Upper lobe of left lung (tissue), 6 donors: Measurements from ENCODE around the gene ITGA11. TPM values are rescaled to one million over a fixed set of nuclear protein-coding genes. Genes with fewer than 3 reads are reported as not detected.
A peak's percentile ranks its signal among the peaks of the same experiment; 100 is the strongest.

Source experiments
- ATAC-seq, 2 donors: fragments of 200-7000 bp; cut with Tn5 transposase; one replicate each; pipeline ENCODE4 v1.9.1; 2022; ENCODE audit warnings: mild to moderate bottlenecking in 2 of 2, moderate library complexity in 2 of 2; ENCODE audit not compliant: low FRiP score in 2 of 2
- DNase-seq, 2 donors: peaks; one replicate each; pipeline ENCODE4 v3.0.0-alpha.2; 2019 to 2020
- H3K27ac ChIP-seq, 4 donors: fragments of 200-600 bp; sonication (generic); one replicate each; pipeline ENCODE4 v1.5.1; 2016 to 2019
- H3K27me3 ChIP-seq, 4 donors: fragments of 200-600 bp; sonication (generic); one replicate each; pipeline ENCODE4 v1.5.1; 2017 to 2019
- H3K36me3 ChIP-seq, 4 donors: fragments of 200-600 bp; sonication (generic); one replicate each; pipeline ENCODE4 v1.5.1; 2016 to 2019
- H3K4me1 ChIP-seq, 4 donors: fragments of 200-600 bp; sonication (generic); one replicate each; pipeline ENCODE4 v1.5.1; 2018 to 2019
- H3K4me3 ChIP-seq, 4 donors: fragments of 200-600 bp; sonication (generic); one replicate each; pipeline ENCODE4 v1.5.1; 2017 to 2019; ENCODE audit warnings: mild to moderate bottlenecking in 2 of 4, moderate library complexity in 1 of 4
- H3K9me3 ChIP-seq, 4 donors: fragments of 200-600 bp; sonication (generic); one replicate each; pipeline ENCODE4 v1.5.1; 2018 to 2019
- EP300 ChIP-seq, 4 donors: sonication (generic); formaldehyde crosslinking; IDR thresholded peaks; one replicate each; pipeline ENCODE4 v1.5.1; 2017; ENCODE audit warnings: antibody characterized with exemption in 4 of 4, control low read depth in 2 of 4
- POLR2A ChIP-seq, 4 donors: fragments of 450-650 bp; IDR thresholded peaks; one replicate each; pipeline ENCODE4 v1.5.1; 2016 to 2017; ENCODE audit warnings: antibody characterized with exemption in 4 of 4, mild to moderate bottlenecking in 2 of 4
- POLR2AphosphoS5 ChIP-seq, 2 donors: sonication (generic); formaldehyde crosslinking; IDR thresholded peaks; one replicate each; pipeline ENCODE4 v1.5.1; 2017; ENCODE audit warnings: antibody characterized with exemption in 2 of 2
- WGBS, 2 donors: methylation state at CpG; one replicate each; pipeline ENCODE4 v1.1.5; 2017 to 2018; 5-methylcytosine and 5-hydroxymethylcytosine counted together
- total RNA-seq, 6 donors: library from RNA; depleted of rRNA in 4 of 6; stranded (reverse); fragments of >200 nt in 4 of 6; gene quantifications; one replicate each; pipeline versions ENCODE4 v1.1.0 to v1.2.1, GENCODE V29; 2016 to 2021
- TF ChIP-seq, protein P1 (sequence below), 6 experiments: fragments of 450-650 bp in 4 of 6; fragments of 200-600 bp in 2 of 6; sonication (generic) in 2 of 6; IDR thresholded peaks; one replicate each; pipeline ENCODE4 v1.5.1; 2016 to 2019; ENCODE audit warnings: antibody characterized with exemption in 6 of 6
- donor health status: DM: no; HTN: no; CAD: no; lungs with moderate emphysema.
- donor health status: DM: no; HTN: yes; CAD: no; lungs with severe emphysema.

ITGA11 gene
- total RNA-seq, 6 donors from 2014 or later: 0.49 to 6.9 (median 1.4) TPM

- no peak for TF ChIP-seq POLR2A (IDR thresholded peaks at IDR 0.05)
- no peak for TF ChIP-seq EP300 (IDR thresholded peaks at IDR 0.05)
- 79 to 95% methylated on average over 3 of the region's 3 CpGs for WGBS, 2 donors
These were observed 14.9 kb downstream of the ITGA11 start for GRCh38 chr15:68417051-68417450.

GRCh38 chr15:68416158-68416535, 15.8 kb downstream of the ITGA11 start:
- H3K27ac ChIP-seq: no peak overlapping the region
- H3K9me3 ChIP-seq: no peaks in the 10 kb centered on the region
- peaks cover 4 to 9% (median 9%) of the 10 kb centered on the region in 4 donors for H3K4me1 ChIP-seq
- ATAC-seq (no peak), DNase-seq (no peak)
- no peaks in the 10 kb centered on the region for H3K36me3 ChIP-seq
- WGBS, 2 donors: 87 to 91% methylated on average over 4 of the region's 4 CpGs
- H3K27me3 ChIP-seq: no peaks in the 10 kb centered on the region
- TF ChIP-seq POLR2AphosphoS5 (IDR thresholded peaks at IDR 0.05) (no peak), EP300 (IDR thresholded peaks at IDR 0.05) (no peak), POLR2A (IDR thresholded peaks at IDR 0.05) (no peak)
- TF ChIP-seq, protein P1, sequence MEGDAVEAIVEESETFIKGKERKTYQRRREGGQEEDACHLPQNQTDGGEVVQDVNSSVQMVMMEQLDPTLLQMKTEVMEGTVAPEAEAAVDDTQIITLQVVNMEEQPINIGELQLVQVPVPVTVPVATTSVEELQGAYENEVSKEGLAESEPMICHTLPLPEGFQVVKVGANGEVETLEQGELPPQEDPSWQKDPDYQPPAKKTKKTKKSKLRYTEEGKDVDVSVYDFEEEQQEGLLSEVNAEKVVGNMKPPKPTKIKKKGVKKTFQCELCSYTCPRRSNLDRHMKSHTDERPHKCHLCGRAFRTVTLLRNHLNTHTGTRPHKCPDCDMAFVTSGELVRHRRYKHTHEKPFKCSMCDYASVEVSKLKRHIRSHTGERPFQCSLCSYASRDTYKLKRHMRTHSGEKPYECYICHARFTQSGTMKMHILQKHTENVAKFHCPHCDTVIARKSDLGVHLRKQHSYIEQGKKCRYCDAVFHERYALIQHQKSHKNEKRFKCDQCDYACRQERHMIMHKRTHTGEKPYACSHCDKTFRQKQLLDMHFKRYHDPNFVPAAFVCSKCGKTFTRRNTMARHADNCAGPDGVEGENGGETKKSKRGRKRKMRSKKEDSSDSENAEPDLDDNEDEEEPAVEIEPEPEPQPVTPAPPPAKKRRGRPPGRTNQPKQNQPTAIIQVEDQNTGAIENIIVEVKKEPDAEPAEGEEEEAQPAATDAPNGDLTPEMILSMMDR (IDR thresholded peaks at IDR 0.05): no peak
- no peak overlapping the region for H3K4me3 ChIP-seq

More at GRCh38 chr15:68417051-68417450, 14.9 kb downstream of the ITGA11 start:
- no peaks in the 10 kb centered on the region for H3K36me3 ChIP-seq
- H3K4me3 ChIP-seq: no peak overlapping the region
- no peak overlapping the region for H3K27ac ChIP-seq
- ATAC-seq (no peak), DNase-seq (no peak)
- H3K9me3 ChIP-seq: no peaks in the 10 kb centered on the region
- peaks cover 4 to 9% (median 9%) of the 10 kb centered on the region in 4 donors for H3K4me1 ChIP-seq
- H3K27me3 ChIP-seq: no peaks in the 10 kb centered on the region

DNA sequence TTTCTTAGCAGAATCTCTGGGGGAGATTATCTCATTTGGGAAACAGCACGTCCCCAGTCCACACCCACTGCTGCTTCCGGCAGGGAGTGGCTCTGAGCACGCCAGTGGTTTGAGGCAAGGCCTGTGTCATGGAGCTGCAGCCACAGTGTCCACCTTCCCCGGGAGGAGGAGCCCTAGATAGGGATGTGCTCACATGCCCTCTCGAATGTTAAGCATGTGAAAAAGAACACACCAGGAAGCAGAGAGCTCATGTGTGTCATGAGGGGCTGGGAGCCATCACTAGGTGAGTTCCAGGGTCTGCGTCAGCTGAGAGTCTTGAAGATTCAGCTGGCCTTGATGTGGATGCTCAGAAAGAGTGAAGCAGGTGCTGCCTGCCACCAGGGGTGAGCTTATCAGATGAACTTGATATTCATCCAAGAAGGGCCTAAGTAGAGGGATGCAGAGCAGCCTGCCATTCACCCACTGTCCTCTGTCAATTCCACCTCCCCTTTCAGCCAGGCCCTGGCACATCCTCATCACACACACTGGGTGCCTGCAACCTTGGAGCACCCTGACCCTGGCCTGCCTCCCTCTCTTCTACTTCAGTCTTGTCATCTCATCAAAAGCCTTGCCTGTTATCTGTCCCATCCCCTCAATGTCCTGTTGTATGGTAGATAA, 16.3 kb downstream of the ITGA11 start:
- Histone ChIP-seq H3K27ac (no peak overlapping the region), H3K27me3 (no peaks in the 10 kb centered on the region), H3K9me3 (no peaks in the 10 kb centered on the region), H3K4me1 (peaks cover 4 to 9% (median 9%) of the 10 kb centered on the region in 4 donors), H3K36me3 (no peaks in the 10 kb centered on the region), H3K4me3 (no peak overlapping the region)
- WGBS, 2 donors: 72 to 100% methylated on average over 1 to 6 of the region's 6 CpGs
- no peak for TF ChIP-seq POLR2AphosphoS5 (IDR thresholded peaks at IDR 0.05)
- no peak for TF ChIP-seq POLR2A (IDR thresholded peaks at IDR 0.05)
- TF ChIP-seq EP300 (IDR thresholded peaks at IDR 0.05): no peak
- TF ChIP-seq, protein P1 (IDR thresholded peaks at IDR 0.05): no peak
- ATAC-seq: peak in 1 of 2 donors; percentile 61
- DNase-seq: no peak

DNA sequence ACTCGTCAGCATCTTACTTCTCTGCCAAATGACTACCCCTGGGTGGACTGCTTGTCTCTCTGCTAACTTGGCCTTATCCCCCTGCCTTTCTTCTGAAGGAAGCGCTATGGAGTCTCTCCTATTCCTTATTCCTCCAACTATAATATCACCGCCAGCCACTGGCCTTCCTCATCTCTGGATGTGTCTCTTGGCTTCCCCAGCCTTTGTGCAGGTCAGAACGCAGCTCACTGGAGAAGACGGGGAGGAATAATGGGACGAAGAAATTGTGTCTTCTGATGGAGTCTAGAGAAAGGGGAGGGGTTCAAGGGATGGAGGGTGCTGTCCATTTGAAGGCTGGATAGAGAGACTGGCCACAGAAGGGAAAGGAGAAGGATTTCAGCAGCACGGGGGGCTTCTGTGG, 16.9 kb downstream of the ITGA11 start:
- Histone ChIP-seq H3K4me3 (no peak overlapping the region), H3K27ac (no peak overlapping the region), H3K4me1 (peaks cover 4 to 9% (median 9%) of the 10 kb centered on the region in 4 donors), H3K9me3 (no peaks in the 10 kb centered on the region), H3K36me3 (no peaks in the 10 kb centered on the region), H3K27me3 (no peaks in the 10 kb centered on the region)
- TF ChIP-seq POLR2A (IDR thresholded peaks at IDR 0.05): no peak
- TF ChIP-seq POLR2AphosphoS5 (IDR thresholded peaks at IDR 0.05): no peak
- ATAC-seq (no peak), DNase-seq (no peak)
- 79 to 94% methylated on average over 7 of the region's 7 CpGs for WGBS, 2 donors

DNA sequence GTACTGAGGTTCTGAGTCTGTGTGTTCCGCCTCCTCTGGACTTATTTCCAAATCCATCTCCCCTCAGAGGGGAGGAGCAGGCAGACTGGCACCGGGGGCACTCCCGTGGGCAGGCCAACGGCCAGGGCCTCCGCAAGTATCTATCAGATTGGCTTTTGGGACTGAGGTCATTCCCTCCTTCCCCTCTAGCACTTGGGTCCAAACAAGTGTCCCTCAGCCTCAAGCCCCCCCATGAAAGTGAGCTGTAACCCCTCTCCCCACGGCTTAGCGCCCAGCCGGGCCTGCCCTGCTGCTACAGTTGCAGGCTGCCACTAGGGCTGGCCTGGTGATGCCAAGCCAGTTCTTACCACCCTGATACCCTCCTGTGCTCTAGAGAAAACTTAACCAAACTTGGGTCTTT, 17.4 kb downstream of the ITGA11 start:
- no peaks in the 10 kb centered on the region for H3K36me3 ChIP-seq
- peaks cover 4 to 9% (median 9%) of the 10 kb centered on the region in 4 donors for H3K4me1 ChIP-seq
- no peaks in the 10 kb centered on the region for H3K9me3 ChIP-seq
- 86 to 96% methylated on average over 7 to 8 of the region's 8 CpGs for WGBS, 2 donors
- TF ChIP-seq EP300 (IDR thresholded peaks at IDR 0.05) (no peak), POLR2A (IDR thresholded peaks at IDR 0.05) (no peak), POLR2AphosphoS5 (IDR thresholded peaks at IDR 0.05) (no peak)
- TF ChIP-seq, protein P1 (IDR thresholded peaks at IDR 0.05): no peak
- ATAC-seq (no peak), DNase-seq (peak in 1 of 2 donors; percentile 63)
- no peaks in the 10 kb centered on the region for H3K27me3 ChIP-seq
- no peak overlapping the region for H3K4me3 ChIP-seq
- H3K27ac ChIP-seq: no peak overlapping the region

DNA sequence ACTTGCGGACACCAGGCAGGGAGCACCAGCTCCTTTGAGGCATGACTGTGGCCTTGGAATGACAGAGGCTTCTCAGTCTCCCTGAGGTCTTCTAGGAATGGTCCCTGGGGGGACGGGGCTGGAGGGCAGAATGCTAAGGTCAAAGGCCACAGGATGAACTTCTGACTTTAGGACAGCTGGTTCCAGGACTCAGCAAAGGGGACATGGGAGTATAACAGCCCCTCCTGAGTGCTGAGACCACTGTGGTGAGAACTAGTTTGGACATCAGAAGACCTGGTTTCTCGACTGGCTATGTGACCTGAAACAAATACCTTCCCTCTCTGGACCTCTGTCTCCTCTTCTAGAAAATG, 17.8 kb downstream of the ITGA11 start:
- WGBS, 2 donors: 89 to 96% methylated on average over 3 of the region's 3 CpGs
- Histone ChIP-seq H3K36me3 (no peaks in the 10 kb centered on the region), H3K4me1 (peaks cover 4 to 9% (median 9%) of the 10 kb centered on the region in 4 donors), H3K9me3 (no peaks in the 10 kb centered on the region), H3K27ac (no peak overlapping the region), H3K4me3 (no peak overlapping the region), H3K27me3 (no peaks in the 10 kb centered on the region)
- TF ChIP-seq, protein P1 (IDR thresholded peaks at IDR 0.05): no peak
- no peak for TF ChIP-seq EP300 (IDR thresholded peaks at IDR 0.05)
- no peak for TF ChIP-seq POLR2A (IDR thresholded peaks at IDR 0.05)
- ATAC-seq (no peak), DNase-seq (no peak)
